NK-92 (cell line): ENCODE measurements around the gene CARMIL1.

Experiments used
- DNase-seq: peaks from one replicate; lab custom pipeline; 2025; ENCODE audit not compliant: unreplicated experiment; lab: John Stamatoyannopoulos, UW

CARMIL1 gene

GRCh38 chr6:25307805-25308494 is 28.8 kb downstream of the CARMIL1 start:
- DNase-seq: no peak

DNA sequence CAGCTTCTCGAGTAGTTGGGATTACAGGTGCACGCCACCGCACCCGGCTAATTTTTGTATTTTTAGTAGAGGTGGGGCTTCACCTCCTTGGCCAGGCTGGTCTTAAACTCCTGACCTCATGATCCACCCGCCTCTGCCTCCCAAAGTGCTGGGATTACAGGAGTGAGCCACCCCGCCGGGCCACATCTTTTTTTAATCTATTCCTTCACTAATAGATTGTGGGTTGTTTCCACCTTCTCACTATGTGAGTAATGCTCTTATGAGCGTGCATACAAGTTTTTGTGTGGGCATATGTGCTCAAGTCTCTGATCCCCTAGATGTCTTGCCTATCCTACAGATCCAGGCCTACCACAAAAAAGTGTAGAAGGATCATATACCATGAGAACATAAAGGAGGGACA is 30.7 kb downstream of the CARMIL1 start:
- DNase-seq: no peak

- DNase-seq: no peak
Observed at GRCh38 chr6:25311331-25311840, 32.2 kb downstream of the CARMIL1 start.

DNA sequence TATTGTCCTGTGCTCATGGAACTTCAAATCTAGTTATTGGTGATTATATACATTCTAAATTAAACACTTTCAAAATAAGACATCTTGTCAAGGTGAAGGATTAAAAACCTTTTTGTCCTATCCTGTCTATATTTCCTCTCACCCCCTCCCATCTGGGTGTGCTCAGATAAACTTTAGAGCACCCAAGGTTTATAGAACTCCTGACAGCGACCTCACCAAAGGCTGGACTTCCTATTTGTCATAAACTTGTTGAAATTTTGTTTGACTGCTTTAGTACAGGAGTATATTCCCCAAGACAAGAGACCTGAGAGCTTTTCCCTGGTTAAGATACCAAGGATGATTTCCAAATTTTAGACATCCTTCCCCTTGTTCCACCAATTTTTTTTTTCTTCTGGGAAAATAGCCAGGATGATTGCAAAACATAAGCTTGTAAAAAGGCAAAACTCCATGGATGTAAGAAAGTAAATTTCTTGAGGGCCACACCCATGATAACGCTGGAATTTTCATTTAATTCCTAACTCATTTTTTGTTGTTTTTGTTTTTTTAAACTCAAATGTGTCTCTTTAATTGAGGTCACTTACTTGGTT is 33.0 kb downstream of the CARMIL1 start:
- no peak for DNase-seq

- DNase-seq: no peak
Observed at GRCh38 chr6:25312703-25313102, 33.5 kb downstream of the CARMIL1 start.

DNA sequence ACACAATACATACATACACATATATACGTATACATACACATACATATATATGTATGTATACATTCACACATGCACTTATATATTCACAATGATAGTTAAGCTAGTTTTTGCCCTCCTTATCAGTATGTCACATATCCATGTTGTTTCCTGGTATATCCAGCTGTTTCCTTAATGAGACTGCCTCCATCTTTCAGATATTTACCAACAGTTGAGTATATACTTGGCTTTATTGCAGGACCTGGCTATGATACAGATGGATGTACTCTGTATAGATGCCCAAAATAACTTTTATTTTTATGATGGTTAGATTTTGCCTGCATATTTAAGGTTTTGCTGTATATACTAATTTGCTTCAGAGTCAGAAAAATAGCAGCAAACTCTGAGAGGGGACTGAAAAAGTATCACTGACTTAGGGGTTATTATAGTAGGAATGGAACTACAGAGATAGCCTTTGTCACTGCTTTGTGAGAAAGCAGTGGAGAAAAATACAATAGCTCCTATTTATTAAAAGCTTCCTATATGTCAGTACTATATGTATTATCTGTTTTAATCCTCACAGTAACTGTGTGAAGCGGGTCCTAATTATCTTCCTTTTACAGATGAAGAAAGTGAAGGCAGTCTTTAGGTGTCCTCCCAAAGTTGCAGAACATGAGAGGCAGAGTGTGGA is 35.5 kb downstream of the CARMIL1 start:
- no peak for DNase-seq

DNA sequence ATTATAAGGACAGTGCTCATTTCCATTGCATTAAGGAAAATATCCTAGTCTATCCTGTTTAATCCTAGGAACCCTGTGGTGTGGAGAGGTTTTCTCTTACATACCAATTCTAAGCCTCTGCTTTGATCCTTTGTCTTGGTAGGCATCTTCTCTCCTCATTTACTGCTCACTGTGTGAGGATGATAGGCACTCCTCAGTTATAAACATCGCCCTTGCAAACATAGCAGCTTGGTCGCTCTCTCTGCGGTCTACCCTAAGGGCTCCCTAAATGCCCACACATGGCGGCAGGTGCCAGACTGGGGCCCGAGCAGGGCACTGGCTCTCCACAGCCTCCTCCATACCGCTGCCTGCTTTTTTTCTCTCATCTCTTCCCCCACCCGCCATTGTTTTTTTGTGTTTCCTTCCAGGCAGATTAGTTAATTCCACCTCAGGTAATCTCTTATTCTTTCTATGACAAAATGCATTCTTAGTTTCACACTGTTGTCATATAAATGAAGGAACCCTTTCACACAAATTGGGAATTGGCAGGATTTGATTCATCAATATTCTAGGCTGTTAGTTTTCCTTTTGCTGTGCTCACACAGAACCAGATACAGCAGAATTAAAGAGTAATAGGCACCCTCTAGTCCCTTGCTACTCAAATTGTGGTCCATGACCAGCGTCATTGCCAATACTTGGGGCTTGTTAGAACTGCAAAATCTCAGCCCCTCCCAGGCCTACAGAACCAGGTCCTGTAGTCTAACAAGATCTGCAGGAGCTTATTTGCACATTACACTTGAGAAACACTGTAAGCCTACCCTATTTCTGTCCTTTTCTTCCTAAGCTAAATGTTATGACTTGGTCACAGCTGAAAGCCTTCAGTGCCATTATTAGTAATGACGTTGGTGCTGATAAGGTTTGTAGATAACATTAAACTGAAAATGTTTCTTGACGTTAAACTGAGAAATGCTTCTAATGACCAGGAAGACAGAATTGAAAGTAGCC is 36.3 kb downstream of the CARMIL1 start:
- DNase-seq: no peak

DNA sequence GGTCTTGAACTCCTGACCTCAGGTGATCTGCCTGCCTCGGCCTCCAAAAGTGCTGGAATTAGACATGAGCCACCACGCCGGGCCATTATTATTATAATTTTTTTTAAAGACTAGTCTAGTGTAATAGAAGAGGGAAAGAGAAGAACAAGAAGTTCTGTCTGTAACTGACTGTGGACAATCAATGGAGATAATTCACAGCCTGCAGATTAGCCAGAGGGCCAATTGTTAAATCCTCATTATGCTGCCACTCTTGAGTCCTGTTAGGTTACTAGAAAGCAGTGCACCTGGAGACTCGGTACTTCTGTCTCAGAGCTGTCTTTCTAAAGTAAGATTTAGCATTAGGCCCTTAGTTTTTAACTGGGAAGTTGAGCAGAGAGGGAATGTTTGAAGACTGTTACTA is 37.5 kb downstream of the CARMIL1 start:
- no peak for DNase-seq

GRCh38 chr6:25318589-25318988 is 39.4 kb downstream of the CARMIL1 start:
- no peak for DNase-seq

- DNase-seq: no peak
Observed at GRCh38 chr6:25320459-25320858, 41.3 kb downstream of the CARMIL1 start.

GRCh38 chr6:25322692-25323091 is 43.5 kb downstream of the CARMIL1 start:
- DNase-seq: no peak

DNA sequence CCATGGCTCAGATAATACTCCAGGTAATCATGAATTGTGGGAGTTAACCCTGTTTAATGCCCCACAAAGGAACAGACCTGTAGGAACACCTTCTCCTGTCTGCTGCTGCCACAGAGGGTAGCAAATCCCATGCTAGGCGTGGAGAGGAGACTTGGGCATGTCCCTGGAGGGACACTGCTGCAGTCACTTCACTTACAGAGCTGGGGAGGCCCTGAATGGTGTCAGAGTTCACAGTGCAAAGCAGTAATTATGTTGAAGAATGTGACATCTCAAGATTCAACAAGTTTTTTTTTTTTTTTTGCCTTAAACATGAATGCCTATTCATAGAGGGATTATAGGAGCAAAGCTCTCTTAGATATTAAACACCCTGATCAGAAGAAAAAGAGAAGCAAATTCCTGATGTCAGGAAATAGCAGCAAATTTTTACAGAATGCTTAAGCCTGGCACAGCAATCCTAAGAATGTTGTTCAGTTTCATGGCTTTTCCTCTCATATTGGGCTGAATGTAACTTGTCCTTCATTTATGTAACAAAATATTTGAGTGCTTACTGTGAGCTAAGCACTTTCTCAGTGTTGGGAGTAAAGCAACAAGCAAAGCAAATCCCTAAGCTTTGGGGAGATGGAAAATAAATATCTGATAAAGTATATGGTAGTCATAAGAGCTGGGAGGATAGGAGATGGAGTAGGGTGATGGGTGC is 45.0 kb downstream of the CARMIL1 start:
- no peak for DNase-seq

- no peak for DNase-seq
Observed at GRCh38 chr6:25326126-25326525, 47.0 kb downstream of the CARMIL1 start.

- DNase-seq: no peak
Observed at GRCh38 chr6:25326960-25327359, 47.8 kb downstream of the CARMIL1 start.

- DNase-seq: no peak
Observed at GRCh38 chr6:25327432-25327831, 48.3 kb downstream of the CARMIL1 start.

GRCh38 chr6:25329161-25329817 is 50.1 kb downstream of the CARMIL1 start:
- DNase-seq: no peak

- no peak for DNase-seq
Observed at GRCh38 chr6:25329982-25330381, 50.8 kb downstream of the CARMIL1 start.

GRCh38 chr6:25330796-25331685 is 51.9 kb downstream of the CARMIL1 start:
- DNase-seq: no peak

GRCh38 chr6:25332165-25332564 is 53.0 kb downstream of the CARMIL1 start:
- no peak for DNase-seq
